ENCODE measurements around the gene HNRNPUL1.
"Not testable (repeated sequence)": the region's sequence is repeated elsewhere in the genome, so short reads cannot be mapped to it uniquely, and the experiment has no call there.

HNRNPUL1 gene

DNA sequence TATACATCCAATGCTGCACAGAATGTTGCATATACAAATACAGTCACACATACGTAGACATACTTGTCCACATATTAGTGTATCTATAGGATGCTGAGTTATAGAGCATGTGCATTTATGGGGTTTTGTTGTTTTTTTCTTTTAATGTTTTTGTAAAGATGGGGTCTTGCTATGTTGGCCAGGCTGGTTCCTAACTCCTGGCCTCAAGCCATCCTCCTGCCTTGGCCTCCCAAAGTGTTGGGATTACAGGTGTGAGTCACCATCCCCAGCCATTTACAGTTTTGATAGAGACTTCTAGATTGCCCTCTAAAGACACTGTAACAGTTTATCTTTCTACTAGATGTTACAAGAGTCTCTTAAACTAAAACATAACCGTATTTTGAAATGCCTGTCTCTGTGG lies 14.3 kb downstream of the HNRNPUL1 start:
- no peak for DNase-seq

DNA sequence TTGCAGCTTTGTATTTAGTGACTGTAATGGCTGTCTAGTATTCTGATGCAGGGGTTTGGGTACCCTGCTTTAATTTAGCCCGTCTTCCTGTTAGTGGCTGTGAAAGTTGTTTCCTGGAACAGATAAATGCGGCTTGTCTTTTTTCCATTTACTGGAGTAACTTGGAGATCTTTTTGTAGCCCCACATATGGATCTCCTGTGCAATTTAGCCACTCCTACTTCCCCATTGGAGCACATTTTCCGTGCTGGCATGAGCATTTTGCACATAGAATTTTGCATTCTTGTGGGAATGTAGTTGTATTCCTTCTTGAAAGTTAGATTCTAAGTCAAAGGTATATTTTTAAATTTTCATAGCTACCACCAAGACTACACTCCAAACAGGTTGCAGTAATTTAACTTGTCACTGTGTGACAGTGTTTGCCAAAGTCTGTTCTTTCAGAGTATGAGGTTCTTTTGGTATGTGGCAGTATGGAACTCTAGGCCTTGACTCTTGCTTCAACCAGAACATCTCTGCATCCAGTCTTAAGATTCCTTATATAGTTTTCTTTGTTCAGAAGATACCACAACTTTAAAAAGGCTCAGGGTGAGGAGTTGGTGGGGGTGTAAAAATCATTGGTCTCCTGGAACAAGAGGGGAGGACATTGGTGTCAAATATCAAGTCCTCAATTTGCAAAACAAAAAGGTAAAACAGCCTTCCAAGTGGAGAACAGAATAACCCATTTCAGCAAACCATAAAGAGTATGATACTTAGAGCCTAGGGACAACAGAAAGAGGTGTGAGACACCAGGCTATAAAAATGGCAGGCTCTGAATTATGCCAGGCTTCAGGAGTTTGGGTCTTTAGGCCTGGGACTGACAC lies 24.7 kb downstream of the HNRNPUL1 start:
- no peak for DNase-seq

DNA sequence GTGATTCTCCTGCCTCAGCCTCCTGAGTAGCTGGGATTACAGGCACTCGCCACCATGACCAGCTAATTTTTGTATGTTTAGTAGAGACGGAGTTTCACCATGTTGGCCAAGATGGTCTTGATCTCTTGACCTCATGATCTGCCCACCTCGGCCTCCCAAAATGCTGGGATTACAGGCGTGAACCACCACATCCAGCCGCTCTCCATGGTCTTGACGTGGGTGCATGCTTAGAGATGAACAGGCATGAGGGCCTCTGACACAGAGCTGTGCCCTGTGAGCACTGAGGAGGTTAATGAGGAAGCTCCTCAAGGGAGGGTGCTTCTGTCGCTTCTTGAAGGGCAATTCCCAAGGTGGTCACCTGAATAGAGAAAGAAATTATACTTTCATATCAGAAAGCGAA lies 25.6 kb downstream of the HNRNPUL1 start:
- not testable (repeated sequence) for DNase-seq

DNA sequence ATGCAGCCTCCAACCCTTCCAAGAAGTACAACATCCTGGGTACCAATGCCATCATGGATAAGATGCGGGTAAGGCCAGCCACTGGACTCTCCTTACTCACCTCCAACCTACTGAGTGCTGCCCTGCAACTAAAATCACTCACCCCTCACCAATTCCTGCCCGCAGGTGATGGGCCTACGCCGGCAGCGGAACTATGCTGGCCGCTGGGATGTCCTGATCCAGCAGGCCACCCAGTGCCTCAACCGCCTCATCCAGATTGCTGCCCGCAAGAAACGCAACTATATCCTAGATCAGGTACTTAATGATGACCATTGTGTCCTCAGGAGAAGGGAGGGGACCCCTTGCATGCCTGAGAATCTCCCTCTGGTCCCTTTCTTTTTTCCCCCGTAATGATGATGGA lies 30.2 kb downstream of the HNRNPUL1 start:
- DNase-seq: no peak

DNA sequence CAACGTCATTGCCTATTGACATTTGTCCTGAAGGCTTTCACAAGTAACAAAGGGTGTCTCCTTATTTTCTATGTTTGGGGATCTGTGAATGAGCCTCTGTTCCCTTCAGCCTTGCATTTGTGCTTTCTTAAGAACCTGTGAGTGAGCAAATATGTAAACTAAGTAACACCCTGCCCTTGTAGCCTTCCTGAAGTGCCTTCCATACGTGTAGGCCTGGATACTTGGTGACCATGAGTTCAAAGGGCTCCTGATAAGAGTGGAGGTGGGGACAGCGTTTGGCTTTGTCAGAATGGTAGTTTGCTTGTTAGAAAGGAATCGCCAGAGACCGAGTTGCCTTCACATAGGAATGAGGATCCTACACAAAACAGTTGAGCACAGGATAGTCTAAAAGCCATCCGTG lies 31.3 kb downstream of the HNRNPUL1 start:
- DNase-seq: no peak

DNA sequence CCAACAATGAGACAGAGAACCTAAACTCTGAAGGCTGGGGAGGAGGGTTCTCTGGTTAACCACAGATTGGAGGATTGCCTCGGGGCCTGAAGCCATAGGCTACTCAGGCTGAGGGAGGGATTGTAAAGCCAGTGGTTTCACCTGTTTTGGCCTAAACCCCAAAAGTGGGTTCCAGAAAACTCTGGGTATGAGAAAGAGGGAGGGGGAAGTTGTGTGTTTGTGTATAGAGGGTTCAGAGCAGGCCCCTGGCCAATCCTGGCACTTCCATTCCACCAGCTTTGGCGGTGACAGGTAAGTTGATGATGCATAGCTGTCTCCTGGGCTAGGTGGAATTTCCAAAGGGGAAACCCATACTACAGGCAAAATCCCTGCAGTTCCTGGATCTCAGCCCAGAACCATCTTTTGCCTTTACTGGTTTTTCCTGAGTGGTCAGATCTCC lies 32.3 kb downstream of the HNRNPUL1 start:
- no peak for DNase-seq

DNA sequence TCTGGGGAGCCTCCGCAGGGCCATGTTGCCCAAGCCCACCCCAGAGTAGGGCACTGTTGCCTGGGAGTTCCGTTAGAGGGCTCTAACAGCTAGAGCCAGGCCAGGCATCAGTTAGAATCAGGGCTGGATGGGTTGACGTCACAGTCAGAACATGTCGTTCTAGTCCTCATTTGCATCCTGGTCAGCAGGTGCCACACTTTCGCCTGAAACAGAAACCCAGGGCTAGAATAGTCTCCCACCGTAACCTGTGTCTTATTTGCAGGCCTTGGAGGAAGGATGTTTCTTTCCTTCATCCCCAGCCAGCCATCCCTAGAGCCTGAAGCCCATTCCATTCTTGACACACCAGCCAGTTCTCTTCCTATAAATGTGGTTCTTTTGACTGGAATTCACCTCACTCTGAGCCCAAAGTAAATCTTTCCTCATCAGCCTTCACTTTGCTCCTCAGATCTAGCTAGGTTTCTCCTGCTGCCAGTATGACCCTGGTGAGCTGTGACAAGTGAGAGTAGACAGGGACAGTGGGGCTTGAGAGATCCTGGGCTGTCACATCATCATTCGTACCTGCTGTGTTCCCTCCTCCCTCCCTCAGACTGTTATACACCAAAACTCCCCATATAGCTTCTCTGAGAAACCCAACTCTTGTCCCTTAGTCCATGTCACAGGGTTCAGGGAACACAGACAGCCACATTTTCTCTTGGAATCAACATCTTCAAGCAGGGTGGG lies 33.6 kb downstream of the HNRNPUL1 start:
- DNase-seq: no peak

DNA sequence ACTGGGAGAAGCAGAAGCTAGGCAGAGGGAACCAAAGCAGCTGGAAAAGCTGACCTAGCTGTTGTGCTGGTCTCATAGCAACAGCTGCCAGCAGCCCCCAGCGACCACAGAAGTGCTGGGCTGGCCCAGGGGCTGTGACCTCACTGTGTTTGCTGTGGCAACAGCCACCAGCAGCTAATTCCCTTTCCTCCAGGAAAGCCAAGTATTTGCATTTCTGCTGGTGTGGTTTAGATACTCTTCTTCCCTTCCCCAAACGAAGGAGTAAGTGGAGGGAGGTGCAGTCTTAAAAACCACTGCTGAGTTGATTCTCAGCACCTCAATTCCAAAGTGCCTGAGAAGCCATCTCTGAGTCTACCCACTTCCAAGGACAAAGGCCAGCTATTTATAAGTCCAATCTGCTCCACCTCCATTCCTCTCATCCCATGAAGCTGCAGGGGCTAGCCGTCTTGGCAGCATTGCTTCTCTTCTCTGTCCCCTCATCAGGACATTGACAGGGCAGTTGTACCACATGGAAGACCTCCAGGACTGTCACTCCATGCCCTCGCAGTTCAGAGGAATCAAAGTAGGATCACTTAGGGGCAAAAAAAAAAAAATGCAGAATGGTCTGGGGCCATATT lies 34.3 kb downstream of the HNRNPUL1 start:
- DNase-seq: no peak

DNA sequence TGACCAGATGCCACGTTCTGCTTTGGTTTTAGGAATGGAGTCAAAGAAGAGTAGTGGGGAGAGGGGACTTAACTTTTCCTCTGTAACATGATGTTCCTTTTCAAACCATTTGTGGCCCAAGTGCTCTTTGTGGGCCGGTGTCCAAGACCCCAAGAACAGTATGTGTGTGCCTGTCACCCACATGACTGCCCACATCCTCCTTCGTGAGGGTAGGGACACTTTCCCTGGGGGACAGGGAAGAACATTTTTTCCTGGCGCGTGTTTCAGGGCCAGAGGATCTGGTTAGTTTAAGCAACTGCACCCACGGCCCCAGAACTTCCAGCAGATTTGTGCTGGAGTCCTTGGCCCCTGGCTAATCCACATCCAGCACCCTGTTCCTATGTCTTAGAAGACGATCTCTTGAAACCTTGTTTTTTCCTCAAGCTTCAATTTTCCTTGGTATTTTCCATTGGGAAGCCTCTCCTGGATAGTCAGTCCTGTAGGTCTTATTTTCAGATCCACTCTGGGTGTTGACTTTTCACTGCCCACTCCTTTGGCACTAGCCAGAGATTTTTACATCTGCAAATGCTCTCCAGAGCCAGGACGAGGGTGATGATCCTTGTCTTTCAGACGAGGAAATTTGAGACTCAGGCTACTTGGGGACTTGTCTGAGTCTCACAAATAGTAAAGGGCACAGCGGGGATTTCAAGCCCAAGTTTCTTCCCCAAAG lies 35.0 kb downstream of the HNRNPUL1 start:
- no peak for DNase-seq

DNA sequence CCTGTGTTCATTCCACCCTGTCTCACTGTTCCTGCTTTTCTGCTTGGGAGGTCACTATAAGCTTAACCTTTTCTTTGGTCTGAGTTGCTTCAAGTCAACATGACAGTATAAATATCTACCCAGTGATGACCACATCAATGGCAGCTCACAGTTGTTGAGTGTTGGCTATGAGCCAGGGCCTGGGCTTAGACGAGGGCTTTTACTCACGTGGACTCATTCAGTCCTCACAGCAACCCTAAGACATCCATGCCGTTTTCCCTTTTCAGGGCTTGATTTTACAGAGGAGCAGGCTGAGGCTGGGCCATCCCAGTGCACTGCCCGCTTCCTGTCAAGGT lies 35.5 kb downstream of the HNRNPUL1 start:
- no peak for DNase-seq

DNA sequence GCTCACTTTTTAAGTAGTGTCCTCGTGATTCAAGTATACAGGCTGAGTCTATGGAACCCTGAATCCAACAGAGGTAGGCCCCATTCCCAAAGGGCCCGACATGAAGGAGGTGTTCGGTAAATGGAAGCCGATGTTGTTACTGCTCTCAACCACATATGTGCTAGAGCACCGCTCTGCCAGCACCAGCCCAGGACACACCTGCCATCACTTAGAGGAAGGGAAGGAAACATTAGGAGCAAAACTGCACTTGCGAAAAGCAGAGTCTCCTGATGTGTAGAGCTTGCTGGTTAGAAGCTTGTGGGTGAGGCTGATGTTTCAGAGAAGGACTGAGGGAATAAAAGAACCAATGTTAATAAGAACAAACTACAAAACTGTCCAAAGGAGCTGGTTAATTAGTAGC lies 36.4 kb downstream of the HNRNPUL1 start:
- DNase-seq: no peak

DNA sequence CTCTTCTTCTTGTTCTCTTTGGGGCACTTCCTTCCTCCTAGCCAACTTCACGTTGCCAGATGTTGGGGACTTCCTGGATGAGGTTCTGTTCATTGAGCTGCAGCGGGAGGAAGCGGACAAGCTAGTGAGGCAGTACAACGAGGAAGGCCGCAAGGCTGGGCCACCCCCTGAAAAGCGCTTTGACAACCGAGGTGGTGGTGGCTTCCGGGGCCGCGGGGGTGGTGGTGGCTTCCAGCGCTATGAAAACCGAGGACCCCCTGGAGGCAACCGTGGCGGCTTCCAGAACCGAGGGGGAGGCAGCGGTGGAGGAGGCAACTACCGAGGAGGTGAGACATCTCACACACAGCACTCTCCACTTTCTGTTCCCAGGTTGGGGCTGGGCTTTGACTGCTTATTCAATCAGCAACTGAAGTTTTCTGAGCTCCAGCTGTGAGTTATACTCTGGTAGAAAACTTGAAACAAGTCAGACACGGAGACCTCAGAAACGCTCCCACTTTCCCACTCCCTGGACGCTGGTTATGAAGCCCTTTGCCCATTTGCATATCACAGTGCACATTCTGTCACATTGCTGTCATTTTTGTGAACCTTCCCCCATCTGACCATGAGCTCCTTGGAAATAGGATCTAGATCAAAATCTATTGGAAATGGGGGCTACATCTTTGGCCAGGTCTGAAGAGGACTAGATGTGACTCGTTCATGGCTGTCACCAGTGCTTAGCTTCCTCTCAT lies 38.6 kb downstream of the HNRNPUL1 start:
- DNase-seq: no peak

DNA sequence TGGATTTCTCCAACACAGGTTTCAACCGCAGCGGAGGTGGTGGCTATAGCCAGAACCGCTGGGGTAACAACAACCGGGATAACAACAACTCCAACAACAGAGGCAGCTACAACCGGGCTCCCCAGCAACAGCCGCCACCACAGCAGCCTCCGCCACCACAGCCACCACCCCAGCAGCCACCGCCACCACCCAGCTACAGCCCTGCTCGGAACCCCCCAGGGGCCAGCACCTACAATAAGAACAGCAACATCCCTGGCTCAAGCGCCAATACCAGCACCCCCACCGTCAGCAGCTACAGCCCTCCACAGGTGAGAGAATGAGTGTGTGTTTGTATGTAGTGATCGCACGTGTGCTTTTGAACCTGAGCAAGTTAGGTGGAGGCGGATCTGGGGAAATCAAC lies 39.8 kb downstream of the HNRNPUL1 start:
- no peak for DNase-seq

DNA sequence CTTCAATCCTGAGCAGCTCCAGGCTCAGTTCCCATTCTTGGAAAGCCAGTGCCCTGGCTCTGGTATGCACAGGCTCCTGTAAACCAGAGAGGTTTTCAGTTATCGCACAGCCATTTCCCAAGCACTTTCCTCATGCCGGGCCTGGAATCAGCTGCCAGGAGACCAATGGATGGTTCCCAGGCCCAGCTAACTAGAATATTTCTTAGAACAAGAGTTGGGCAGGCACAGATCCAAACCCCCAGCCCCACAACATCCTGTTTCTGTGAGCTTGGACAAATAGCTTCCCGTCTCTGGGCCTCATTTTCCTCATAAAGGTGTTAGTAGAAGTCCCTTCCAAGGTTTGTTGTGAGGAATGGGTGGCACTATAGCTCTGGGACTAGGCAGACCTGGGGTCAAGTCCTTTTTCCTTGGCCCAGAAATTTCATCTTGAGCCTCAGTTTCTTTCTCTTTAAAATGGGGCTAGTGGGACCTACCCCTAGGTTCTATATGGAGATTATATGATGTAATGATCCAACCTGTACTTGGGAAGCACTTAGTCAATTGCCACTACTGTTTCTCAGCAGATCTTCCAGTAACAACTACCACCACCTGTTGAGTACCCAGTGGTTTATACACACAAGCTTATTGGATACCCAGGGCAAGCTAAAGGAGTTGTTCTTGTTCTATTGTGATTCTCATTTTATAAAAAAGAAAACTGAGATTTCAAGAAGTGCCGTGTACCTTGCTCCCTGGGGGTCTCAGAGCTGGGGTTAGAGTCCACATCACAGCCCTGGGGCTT lies 40.7 kb downstream of the HNRNPUL1 start:
- DNase-seq: no peak

DNA sequence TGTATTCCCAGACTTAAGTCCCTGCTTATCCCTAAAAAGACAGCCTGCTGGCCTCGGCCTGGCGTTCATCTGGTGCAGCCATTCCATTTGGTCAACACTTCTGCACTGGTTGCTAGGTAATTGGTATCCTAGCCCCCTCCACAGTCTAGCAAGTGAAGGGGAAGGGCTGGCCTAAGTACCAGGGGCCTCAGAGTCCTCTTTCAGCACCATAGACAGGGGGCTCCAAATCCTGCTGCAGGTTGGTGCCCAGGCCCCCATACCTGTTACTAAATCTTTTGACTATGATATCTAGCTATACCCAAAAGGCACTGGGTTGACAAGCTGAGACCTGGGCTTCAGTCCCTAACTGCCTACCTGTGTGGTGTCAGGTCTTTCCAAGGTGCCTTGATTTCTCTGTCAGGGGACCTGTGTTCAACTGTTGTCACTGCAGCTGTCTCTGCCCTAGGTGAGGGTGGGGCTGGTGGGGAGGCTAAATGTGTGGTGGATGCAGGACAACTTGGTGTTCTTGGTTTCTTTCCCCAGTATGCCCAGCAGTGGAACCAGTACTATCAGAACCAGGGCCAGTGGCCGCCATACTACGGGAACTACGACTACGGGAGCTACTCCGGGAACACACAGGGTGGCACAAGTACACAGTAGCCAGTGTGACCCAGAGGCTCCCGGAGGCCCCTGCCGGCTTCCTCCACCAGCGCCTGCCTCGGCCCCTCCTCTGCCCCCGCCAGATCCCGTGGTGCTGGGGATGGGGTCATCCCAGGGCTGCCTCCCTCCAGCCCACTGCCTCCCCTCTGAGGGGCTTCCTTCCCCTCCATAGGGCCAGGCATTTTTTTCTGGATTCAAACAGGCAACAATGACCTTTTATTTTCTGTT lies 42.0 kb downstream of the HNRNPUL1 start:
- no peak for DNase-seq

DNA sequence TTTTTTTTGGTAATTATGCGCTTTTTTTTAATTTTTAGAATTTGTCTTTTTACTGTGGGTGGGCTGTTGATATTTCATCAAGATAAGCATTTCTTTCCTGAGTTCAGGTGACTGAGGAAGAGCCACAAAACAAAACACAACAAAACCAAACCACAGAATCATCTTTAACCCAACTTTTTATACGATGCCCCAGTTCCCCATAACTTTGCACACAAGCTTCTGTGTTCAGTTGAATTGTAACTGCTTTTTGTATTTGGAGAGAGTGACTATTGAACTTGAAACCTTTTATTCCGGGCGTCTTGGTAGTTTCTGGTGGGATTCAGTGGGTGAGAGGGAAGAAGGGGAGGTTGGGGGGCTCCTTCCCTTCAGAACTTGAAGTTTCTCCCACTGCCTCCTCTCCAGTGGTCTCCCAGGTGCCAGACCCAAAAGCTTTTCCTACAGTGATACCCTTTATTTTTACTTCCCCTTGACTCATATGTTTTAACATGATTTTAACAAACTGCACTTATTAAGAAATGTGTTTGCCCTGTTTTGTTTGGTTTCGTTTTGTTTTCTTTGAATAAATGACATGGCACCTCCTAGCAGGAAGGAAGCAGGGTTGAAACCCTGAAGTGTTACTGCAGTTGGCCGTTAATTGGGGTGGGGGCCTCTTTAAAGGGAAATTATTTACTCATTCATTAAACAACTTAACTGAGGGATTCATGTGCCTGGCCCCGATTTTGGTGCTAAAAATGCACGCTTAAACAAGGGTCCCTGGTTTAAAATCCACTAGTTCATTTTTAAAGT lies 43.1 kb downstream of the HNRNPUL1 start:
- no peak for DNase-seq

DNA sequence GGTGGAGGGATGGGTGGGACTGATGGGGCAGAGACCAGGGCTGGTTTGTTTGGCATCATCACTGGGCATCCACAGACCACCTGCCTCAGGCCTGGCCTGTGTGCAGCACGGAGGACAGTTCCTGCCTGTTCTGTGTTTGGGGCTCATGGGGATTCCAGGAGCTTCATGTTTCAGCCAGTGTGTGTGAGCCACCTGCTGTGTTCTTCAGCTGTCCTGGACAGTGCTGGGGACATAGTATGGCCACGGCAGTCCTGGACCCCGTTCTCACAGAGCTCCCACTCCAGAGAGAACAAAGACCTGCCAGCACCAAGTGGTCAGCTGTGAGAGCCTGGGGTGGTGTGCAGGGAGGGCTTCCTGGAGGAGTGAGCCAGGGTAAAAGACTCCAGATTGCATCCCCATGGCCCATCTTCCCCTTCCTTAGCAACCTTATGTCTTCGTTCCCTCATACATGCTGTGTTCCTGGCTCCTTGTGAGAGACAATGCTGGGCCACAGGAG lies 43.8 kb downstream of the HNRNPUL1 start:
- DNase-seq: no peak

DNA sequence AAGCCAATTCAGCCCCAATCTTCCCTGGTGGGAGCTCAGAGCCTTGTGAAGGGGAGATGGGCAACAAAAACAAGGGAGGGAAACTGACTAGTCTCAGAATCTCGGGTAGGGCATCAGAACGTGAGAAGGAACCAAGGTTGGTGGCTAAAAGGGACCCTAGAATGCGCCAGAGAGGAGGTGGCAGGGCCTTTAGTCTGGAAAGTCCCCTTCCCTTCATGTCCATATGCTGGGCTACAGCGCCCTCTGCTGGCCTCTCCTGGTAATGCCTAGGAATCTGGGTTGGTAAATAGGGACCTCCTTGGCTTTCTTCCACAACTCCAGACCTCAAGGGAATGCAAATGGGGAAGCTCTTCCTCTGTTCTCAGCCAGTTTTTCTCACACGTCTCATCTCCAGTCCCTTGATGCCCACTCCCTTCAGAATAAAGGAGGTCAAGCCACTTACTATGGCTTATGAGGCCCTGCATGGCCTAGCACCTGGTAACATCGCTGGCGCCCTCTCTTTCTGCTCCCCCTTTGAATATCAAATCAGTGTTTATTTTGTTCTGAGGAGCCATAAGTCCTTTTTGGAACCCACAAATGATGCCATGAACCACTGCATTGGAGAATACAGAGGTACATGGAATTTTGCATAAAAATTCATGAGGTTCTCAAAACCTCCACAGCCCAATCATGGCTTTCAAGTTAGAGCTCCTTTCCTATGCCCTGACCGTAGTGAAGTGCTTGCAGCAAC lies 44.4 kb downstream of the HNRNPUL1 start:
- DNase-seq: peak; percentile 81

All from NK-92 treated with Interleukin-12 subunit alpha and Interleukin-12 subunit beta, amount 100 ng/mL, for 24 hours (cell line).